HL-60/S4 treated with phorbol 12-myristate 13-acetate at 8.2 ng/mL for 4 days and 3 days (cell line): ENCODE results near the gene APOO.

Experiments used
- in situ Hi-C: fragments of 300-500 bp; cut with MboI; formaldehyde crosslinking; loops from 2 replicates; pipeline ENCODE4 v1.15.0; 2022; ENCODE audit warnings: low sequenced_read_pairs

Gene APOO

GRCh38 chrX:23907498-23908218 lies at the start of gene APOO, which contains the start of gene CXorf58:
TSS of gene APOO (minus strand) at chrX:23907938. CDS start at chrX:23907702, 236 bp downstream.
TSS of gene CXorf58 (plus strand) at chrX:23908006. CDS start at chrX:23910303, 2,297 bp downstream.
- in situ Hi-C loops: loop anchor here (10.0 kb wide), 1 partner anchor 213 kb away; no protein-coding TSS in a partner anchor

- in situ Hi-C loops: loop anchor here (25.0 kb wide), 1 partner anchor 108 kb away; the partner anchor contains the start of gene EIF2S3
Observed at GRCh38 chrX:23954396-23954795, 46.7 kb upstream of the APOO start.

GRCh38 chrX:23953908-23954269 lies 46.2 kb upstream of the APOO start:
- in situ Hi-C loops: loop anchor here (25.0 kb wide), 1 partner anchor 108 kb away; the partner anchor contains the start of gene EIF2S3

GRCh38 chrX:23952984-23953907 lies 45.5 kb upstream of the APOO start:
- in situ Hi-C loops: loop anchor here (25.0 kb wide), 1 partner anchor 109 kb away; the partner anchor contains the start of gene EIF2S3

- in situ Hi-C loops: loop anchor here (25.0 kb wide), 1 partner anchor 110 kb away; the partner anchor contains the start of gene EIF2S3
Observed at GRCh38 chrX:23952391-23952790, 44.7 kb upstream of the APOO start.

GRCh38 chrX:23945206-23945605 lies 37.5 kb upstream of the APOO start:
- in situ Hi-C loops: no loop called here

GRCh38 chrX:23944234-23944633 lies 36.5 kb upstream of the APOO start:
- in situ Hi-C loops: no loop called here

- in situ Hi-C loops: no loop called here
Observed at GRCh38 chrX:23939203-23939602, 31.5 kb upstream of the APOO start.

- in situ Hi-C loops: no loop called here
Observed at GRCh38 chrX:23938690-23939089, 31.0 kb upstream of the APOO start.

GRCh38 chrX:23937100-23937499 lies 29.4 kb upstream of the APOO start:
- in situ Hi-C loops: no loop called here

- in situ Hi-C loops: no loop called here
Observed at GRCh38 chrX:23936180-23936579, 28.4 kb upstream of the APOO start.

- in situ Hi-C loops: no loop called here
Observed at GRCh38 chrX:23935106-23935505, 27.4 kb upstream of the APOO start.

GRCh38 chrX:23932046-23932445 lies 24.3 kb upstream of the APOO start:
- in situ Hi-C loops: no loop called here

GRCh38 chrX:23930894-23931604 lies 23.3 kb upstream of the APOO start:
- in situ Hi-C loops: no loop called here

- in situ Hi-C loops: no loop called here
Observed at GRCh38 chrX:23926015-23926414, 18.3 kb upstream of the APOO start.

GRCh38 chrX:23919706-23920320 lies 12.1 kb upstream of the APOO start:
- in situ Hi-C loops: no loop called here

- in situ Hi-C loops: no loop called here
Observed at GRCh38 chrX:23919148-23919547, 11.4 kb upstream of the APOO start.

- in situ Hi-C loops: no loop called here
Observed at GRCh38 chrX:23911126-23911835, 3.5 kb upstream of the APOO start.

GRCh38 chrX:23908219-23909004 lies 674 bp upstream of the APOO start:
- in situ Hi-C loops: loop anchor here (10.0 kb wide), 1 partner anchor 214 kb away; no protein-coding TSS in a partner anchor
